Vein endothelial cell (primary cell): ENCODE results near the gene DOP1A. TPM values are rescaled to one million over a fixed set of nuclear protein-coding genes. Genes with fewer than 3 reads are reported as not detected.

Experiments used
- total RNA-seq: library from RNA; depleted of rRNA; stranded (reverse); fragments of >200 nt; gene quantifications from 2 replicates; pipeline ENCODE4 v1.2.3, GENCODE V29; 2012

DOP1A gene, protein sequence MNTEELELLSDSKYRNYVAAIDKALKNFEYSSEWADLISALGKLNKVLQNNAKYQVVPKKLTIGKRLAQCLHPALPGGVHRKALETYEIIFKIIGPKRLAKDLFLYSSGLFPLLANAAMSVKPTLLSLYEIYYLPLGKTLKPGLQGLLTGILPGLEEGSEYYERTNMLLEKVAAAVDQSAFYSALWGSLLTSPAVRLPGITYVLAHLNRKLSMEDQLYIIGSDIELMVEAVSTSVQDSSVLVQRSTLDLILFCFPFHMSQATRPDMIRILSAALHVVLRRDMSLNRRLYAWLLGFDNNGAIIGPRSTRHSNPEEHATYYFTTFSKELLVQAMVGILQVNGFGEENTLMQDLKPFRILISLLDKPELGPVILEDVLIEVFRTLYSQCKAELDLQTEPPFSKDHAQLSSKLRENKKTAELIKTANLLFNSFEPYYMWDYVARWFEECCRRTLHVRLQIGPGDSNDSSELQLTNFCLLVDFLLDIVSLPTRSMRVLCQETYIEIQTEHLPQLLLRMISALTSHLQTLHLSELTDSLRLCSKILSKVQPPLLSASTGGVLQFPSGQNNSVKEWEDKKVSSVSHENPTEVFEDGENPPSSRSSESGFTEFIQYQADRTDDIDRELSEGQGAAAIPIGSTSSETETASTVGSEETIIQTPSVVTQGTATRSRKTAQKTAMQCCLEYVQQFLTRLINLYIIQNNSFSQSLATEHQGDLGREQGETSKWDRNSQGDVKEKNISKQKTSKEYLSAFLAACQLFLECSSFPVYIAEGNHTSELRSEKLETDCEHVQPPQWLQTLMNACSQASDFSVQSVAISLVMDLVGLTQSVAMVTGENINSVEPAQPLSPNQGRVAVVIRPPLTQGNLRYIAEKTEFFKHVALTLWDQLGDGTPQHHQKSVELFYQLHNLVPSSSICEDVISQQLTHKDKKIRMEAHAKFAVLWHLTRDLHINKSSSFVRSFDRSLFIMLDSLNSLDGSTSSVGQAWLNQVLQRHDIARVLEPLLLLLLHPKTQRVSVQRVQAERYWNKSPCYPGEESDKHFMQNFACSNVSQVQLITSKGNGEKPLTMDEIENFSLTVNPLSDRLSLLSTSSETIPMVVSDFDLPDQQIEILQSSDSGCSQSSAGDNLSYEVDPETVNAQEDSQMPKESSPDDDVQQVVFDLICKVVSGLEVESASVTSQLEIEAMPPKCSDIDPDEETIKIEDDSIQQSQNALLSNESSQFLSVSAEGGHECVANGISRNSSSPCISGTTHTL (N-terminal part only)
- total RNA-seq, result 35.3 and 38.9 TPM in 2 replicates

DNA sequence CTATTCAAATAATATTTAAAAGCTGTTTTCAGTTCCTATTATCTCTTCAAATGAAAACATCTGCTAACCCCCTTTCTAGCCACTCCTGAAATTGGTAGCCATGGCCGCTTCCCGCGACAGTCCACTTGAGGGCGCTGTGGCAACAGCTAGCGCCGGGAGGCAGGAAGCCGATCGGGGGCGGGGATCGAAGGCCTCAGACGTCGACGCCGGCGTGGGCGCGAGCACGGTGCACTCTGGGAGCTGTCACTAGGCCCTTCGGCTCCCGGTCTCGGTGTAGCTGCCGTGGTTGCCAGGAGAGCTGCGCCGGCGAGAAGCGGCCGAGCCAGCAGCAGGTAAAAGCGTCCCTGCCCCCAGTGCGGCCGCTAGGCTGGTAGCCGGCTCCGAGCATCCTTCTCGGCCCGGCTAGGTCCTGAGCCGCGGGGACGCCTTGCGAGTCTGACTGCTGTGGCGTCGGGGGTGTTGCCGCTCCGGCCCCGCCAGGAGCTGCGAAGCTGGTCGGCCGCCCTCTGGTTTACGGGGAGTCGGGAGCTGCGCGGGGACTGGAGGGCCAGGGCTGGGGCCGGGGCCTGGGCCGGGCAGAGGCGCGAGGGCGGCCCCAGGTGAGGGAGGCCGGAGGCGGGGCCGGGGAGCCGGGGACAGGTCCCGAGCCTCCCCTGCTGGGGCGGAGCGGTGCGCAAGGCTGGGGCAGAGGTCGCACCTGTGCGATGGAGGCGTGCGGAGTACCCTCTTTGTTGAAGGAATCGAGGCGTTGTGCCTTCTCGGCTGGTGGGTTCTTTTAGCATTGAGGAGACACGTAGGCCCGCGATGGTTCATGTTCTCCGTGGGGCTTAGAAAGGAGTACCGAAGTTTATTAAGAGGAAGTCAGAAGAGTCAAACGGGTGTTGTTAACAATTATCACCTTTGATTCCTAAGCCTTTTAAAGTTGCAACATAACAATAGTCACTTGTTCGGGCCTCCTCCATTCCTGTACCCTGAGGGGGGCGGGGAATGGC is at the start of gene DOP1A:
Gene DOP1A (plus strand): TSS at position 224 of the 992 bp plus-strand sequence. CDS start 29,307 bp downstream, outside the sequence.

GRCh38 chr6:83065511-83066192 is 1.8 kb upstream of the DOP1A start, which contains the start of gene UBE3D:
Gene UBE3D, minus strand, starts transcription at chr6:83065841. Its CDS starts 123 bp downstream, at chr6:83065718.

DNA sequence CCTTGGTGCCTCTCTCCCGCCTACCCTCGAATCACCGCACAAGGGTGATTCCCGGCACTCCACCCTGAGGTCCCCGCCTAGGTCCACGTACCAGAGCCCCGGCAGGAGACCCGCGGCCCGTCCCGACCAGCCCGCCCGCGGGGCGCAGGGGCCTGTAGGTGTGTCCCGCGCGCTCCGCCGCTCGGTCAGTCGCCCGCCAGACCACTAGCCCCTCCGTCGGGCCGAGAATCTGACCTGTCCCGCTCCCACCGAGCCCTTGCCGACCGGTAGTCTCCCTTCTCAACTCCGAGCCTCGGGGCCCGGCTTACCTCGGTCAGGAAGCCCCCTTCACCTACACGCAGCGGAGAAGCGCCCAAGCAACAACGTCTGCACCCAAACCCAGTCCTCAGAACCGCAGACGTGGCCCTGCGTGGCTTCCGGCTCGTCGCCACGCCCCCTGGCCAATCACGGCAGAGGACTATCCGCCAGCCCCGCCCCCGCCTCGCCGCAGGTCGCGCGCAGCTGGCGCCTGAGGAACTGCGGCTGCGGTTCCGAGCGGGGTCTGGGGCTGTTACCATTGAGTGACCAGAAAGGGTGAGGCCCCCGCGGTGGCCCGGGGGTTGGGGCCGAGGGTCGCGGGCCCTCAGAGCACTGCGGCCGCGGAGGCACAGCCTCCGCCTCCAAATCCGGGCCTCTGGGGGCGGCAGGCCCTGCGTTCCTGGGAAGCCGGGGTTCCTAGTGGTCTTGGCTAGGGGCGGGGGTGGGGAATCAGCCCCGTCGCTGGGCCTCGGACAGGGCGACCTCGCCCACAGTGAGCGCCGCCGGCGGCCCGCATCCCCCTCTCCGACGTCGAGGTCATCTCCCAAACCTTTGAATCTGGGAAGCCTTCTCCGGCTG is 125.6 kb downstream of the DOP1A start, which contains the start of the genes PGM3 and RWDD2A:
Gene PGM3 (minus strand): TSS at position 395 of the 876 bp plus-strand sequence. CDS start 2,253 bp downstream, outside the sequence.
Gene RWDD2A (plus strand): TSS at position 487 of the 876 bp plus-strand sequence. CDS start 1,095 bp downstream, outside the sequence.

Other genes with a start within 250 kb of the DOP1A start
- 5.6 and 6.9 TPM in 2 replicates for gene UBE3D, start 1.8 kb upstream of the DOP1A start, total RNA-seq
- 64.0 and 65.3 TPM in 2 replicates for gene PGM3, start 125.6 kb downstream of the DOP1A start, total RNA-seq
- gene RWDD2A, start 125.7 kb downstream of the DOP1A start, total RNA-seq, result 3.2 and 3.6 TPM in 2 replicates